Endothelial cell of umbilical vein (primary cell): Measurements from ENCODE around the gene UBE2C. TPM values are rescaled to one million over a fixed set of nuclear protein-coding genes. Genes with fewer than 3 reads are reported as not detected.

Experiments
- BruUV-seq: library from RNA; stranded (reverse); fragments of 400-500 nt; replicated peaks from 2 replicates; lab custom pipeline; 2021; lab: Mats Ljungman, UMichigan
- CTCF ChIA-PET: fragments of 300-600, 350-600 bp; sonication (Branson Sonifier 250); formaldehyde crosslinking; loops from one replicate; lab custom pipeline; 2021; ENCODE audit warnings: antibody characterized with exemption, inconsistent platforms; lab: Charles Lee
- POLR2A ChIA-PET: fragments of 300-600, 350-600 bp; sonication (Branson Sonifier 250); formaldehyde crosslinking; loops from one replicate; lab custom pipeline; 2021; ENCODE audit warnings: antibody characterized with exemption, inconsistent platforms; lab: Charles Lee
- DNase-seq: peaks from one replicate; pipeline ENCODE4 v3.0.0-alpha.2; 2011; ENCODE audit warnings: low read depth, low spot score
- FAIRE-seq: peaks from 2 replicates; lab custom pipeline; 2011; peaks lifted over from hg19 to GRCh38; lab: Jason Lieb, UNC
- H2AFZ ChIP-seq: 2 replicates; pipeline ENCODE4 v1.6.0; 2012; ENCODE audit warnings: low read depth, low read length, control low read depth, inconsistent platforms
- H3K27ac ChIP-seq: 2 replicates; pipeline ENCODE4 v1.5.1; 2011; ENCODE audit warnings: low read depth, mild to moderate bottlenecking, control low read depth, low read length, moderate library complexity; ENCODE audit not compliant: insufficient read depth
- H3K27me3 ChIP-seq, 2 experiments: 2 replicates each; pipeline versions ENCODE4 v1.6.0 to v1.6.1; 2011; ENCODE audit warnings: low read length in 2 of 2, mixed read lengths in 1 of 2; ENCODE audit not compliant: control insufficient read depth in 2 of 2, insufficient read depth in 2 of 2
- H3K36me3 ChIP-seq, 2 experiments: 2 replicates in 1 of 2; 3 replicates in 1 of 2; pipeline ENCODE4 v1.5.1; 2011; ENCODE audit warnings: low read length in 2 of 2, mild to moderate bottlenecking in 1 of 2, moderate library complexity in 1 of 2; ENCODE audit not compliant: control insufficient read depth in 2 of 2, insufficient read depth in 2 of 2; ENCODE audit errors: extremely low read depth in 1 of 2
- H3K4me1 ChIP-seq: 3 replicates; pipeline ENCODE4 v1.5.1; 2011; ENCODE audit warnings: mild to moderate bottlenecking, low read length; ENCODE audit not compliant: control insufficient read depth, insufficient read depth; ENCODE audit errors: extremely low read depth
- H3K4me2 ChIP-seq: 2 replicates; pipeline ENCODE4 v1.6.1; 2011; ENCODE audit warnings: low read length, control low read depth, mixed read lengths; ENCODE audit not compliant: insufficient read depth
- H3K4me3 ChIP-seq, 3 experiments: fragments of 200-600 bp in 1 of 3; sonication (generic), shearing (Covaris generic) in 1 of 3; replicated peaks in 1 of 3; 2 replicates each; pipeline ENCODE4 v1.5.1; 2011 to 2016; ENCODE audit warnings: control low read depth in 3 of 3, low read length in 3 of 3, mild to moderate bottlenecking in 2 of 3, inconsistent platforms in 1 of 3, low read depth in 1 of 3, moderate library complexity in 1 of 3; ENCODE audit not compliant: insufficient read depth in 1 of 3
- H3K79me2 ChIP-seq: 2 replicates; pipeline ENCODE4 v1.6.0; 2012; ENCODE audit warnings: low read length, inconsistent platforms; ENCODE audit not compliant: control insufficient read depth, insufficient read depth
- H3K9ac ChIP-seq: replicated peaks from 2 replicates; pipeline ENCODE3; 2011; ENCODE audit warnings: low read length, control low read depth; ENCODE audit not compliant: insufficient read depth; ENCODE audit errors: extremely low read depth
- H3K9me1 ChIP-seq: replicated peaks from 3 replicates; pipeline ENCODE4 v1.6.0; 2011; ENCODE audit warnings: mild to moderate bottlenecking, low read length; ENCODE audit not compliant: control insufficient read depth, insufficient read depth; ENCODE audit errors: extremely low read depth
- H3K9me3 ChIP-seq: replicated peaks from 2 replicates; pipeline ENCODE4 v1.5.1; 2012; ENCODE audit warnings: low read length, inconsistent platforms; ENCODE audit not compliant: control insufficient read depth, insufficient read depth
- H4K20me1 ChIP-seq: replicated peaks from 2 replicates; pipeline ENCODE3; 2011; ENCODE audit warnings: mild to moderate bottlenecking, low read length; ENCODE audit not compliant: control insufficient read depth, insufficient read depth; ENCODE audit errors: extremely low read depth
- CTCF ChIP-seq, 2 donors: IDR thresholded peaks; 1 replicate in 1 of 2; 2 replicates in 1 of 2; pipeline ENCODE4 v1.5.1; 2011; ENCODE audit warnings: low read length in 2 of 2, mild to moderate bottlenecking in 2 of 2, moderate library complexity in 2 of 2, control low read depth in 1 of 2, inconsistent platforms in 1 of 2, low read depth in 1 of 2; ENCODE audit not compliant: insufficient read depth in 1 of 2; ENCODE audit errors: extremely low read depth in 1 of 2
- EZH2 ChIP-seq: IDR thresholded peaks from 2 replicates; pipeline ENCODE4 v1.6.1; 2012; ENCODE audit warnings: borderline replicate concordance, low read depth, mild to moderate bottlenecking, moderate library complexity, low read length, inconsistent platforms; ENCODE audit not compliant: severe bottlenecking
- GATA2 ChIP-seq: IDR thresholded peaks from 2 replicates; pipeline ENCODE4 v1.7.0; 2011; ENCODE audit warnings: low read depth, mild to moderate bottlenecking, moderate library complexity, mixed read lengths, low read length; ENCODE audit not compliant: insufficient read length, insufficient read depth
- MYC ChIP-seq: IDR thresholded peaks from one replicate; pipeline ENCODE4 v1.6.1; 2011; ENCODE audit warnings: mild to moderate bottlenecking, low read depth, low read length
- POLR2A ChIP-seq: IDR thresholded peaks from 2 replicates; pipeline ENCODE4 v1.6.1; 2012; ENCODE audit warnings: low read depth, mild to moderate bottlenecking, control low read depth, low read length
- POLR2AphosphoS5 ChIP-seq: IDR thresholded peaks from 2 replicates; pipeline ENCODE4 v1.6.1; 2012; ENCODE audit warnings: low read depth, mild to moderate bottlenecking, control low read depth, low read length, moderate library complexity; ENCODE audit not compliant: insufficient read depth
- dilution Hi-C: fragments of 300-500 bp; cut with MboI; formaldehyde crosslinking; loops from one replicate; pipeline ENCODE4 v1.15.0; 2019; ENCODE audit warnings: low sequenced_read_pairs; ENCODE audit not compliant: extremely low pct_ligation_motif_present
- intact Hi-C: fragments of 100-400 bp; cut with micrococcal nuclease; formaldehyde crosslinking; loops from one replicate; pipeline ENCODE4 v1.10.0; 2022
- polyA plus RNA-seq, 4 experiments: library from polyadenylated mRNA; depleted of rRNA in 3 of 4; stranded (reverse) in 3 of 4; unstranded in 1 of 4; fragments of >200 nt; gene quantifications; 2 replicates each; pipeline versions ENCODE4 v1.2.1 to v1.2.3, GENCODE V29; 2011 to 2012; ENCODE audit warnings: missing spikeins in 1 of 4
- total RNA-seq: library from RNA; stranded (reverse); gene quantifications from 2 replicates; pipeline ENCODE4 v1.2.3, GENCODE V29; 2021
- TF ChIP-seq, protein P1 (sequence below): IDR thresholded peaks from 2 replicates; pipeline ENCODE4 v1.6.1; 2011; ENCODE audit not compliant: insufficient read depth, insufficient read length

Gene UBE2C
- total and polyA plus RNA-seq, 2 donors (not counting 3 experiments of a cell fraction or from before 2014, with no cell fraction given), result 129 to 130 TPM

DNA sequence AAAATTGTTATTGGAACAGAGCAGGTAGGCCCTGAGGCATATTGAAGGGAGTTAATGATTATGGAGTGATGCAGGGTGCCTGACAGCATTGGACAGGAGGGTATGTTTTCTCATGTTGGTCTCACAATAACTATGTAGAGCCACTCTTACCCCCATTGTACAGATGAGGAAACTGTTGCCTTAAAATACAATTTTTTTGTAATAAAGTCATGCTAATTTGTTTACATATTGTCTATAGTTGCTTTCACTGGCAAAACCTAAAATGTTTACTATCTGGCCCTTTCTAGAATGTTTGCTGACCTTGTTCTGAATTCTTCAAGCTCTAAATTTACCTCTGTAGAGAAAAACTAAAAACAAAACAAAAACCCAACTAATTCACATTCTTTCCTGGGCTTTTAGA, 39.1 kb downstream of the UBE2C start:
- Histone ChIP-seq H4K20me1 (no peaks in the 10 kb centered on the region), H3K4me1 (peaks cover 3% of the 10 kb centered on the region), H3K36me3 (peaks cover 0 to 8% of the 10 kb centered on the region in 2 experiments), H3K9me1 (no peaks in the 10 kb centered on the region), H3K4me2 (no peak overlapping the region), H2AFZ (no peak overlapping the region), H3K79me2 (peaks cover 6% of the 10 kb centered on the region), H3K27me3 (no peaks in the 10 kb centered on the region), H3K4me3 (no peak overlapping the region), H3K27ac (no peak overlapping the region), H3K9ac (no peak overlapping the region), H3K9me3 (no peaks in the 10 kb centered on the region)
- FAIRE-seq, result no peak
- TF ChIP-seq, protein P1, sequence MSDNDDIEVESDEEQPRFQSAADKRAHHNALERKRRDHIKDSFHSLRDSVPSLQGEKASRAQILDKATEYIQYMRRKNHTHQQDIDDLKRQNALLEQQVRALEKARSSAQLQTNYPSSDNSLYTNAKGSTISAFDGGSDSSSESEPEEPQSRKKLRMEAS, result no peak
- TF ChIP-seq MYC (no peak), GATA2 (no peak), POLR2AphosphoS5 (no peak), EZH2 (no peak), POLR2A (no peak), CTCF (IDR thresholded peaks at IDR 0.05; ENCODE audit: extremely low read depth in 1 of 2, insufficient read depth in 1 of 2, low read depth in 1 of 2, low read length in 2 of 2) (no peak)
- no peak for DNase-seq
- intact Hi-C loops, result no loop called here
- CTCF ChIA-PET, result interaction anchor here (1.0 to 1.4 kb wide), 2 partner anchors 17 to 39 kb away, joined by 3 to 5 read pairs; no protein-coding TSS in a partner anchor
- no TSS peak for BruUV-seq
- dilution Hi-C loops, result no loop called here
- POLR2A ChIA-PET, result no interaction called here
